Activated CD4-positive, alpha-beta T cell treated with anti-CD3 and anti-CD28 coated beads, Interleukin-2, amount 50 U/mL, for 16 hours (primary cell): ENCODE measurements around the gene TEX11.

Source experiments
- DNase-seq: peaks from one replicate; pipeline ENCODE4 v3.0.0-alpha.2; 2020

TEX11 gene

GRCh38 chrX:70485466-70485865 lies 423.0 kb downstream of the TEX11 start:
- DNase-seq: no peak

GRCh38 chrX:70482300-70482699 lies 426.2 kb downstream of the TEX11 start:
- DNase-seq: no peak

- no peak for DNase-seq
These were observed 426.8 kb downstream of the TEX11 start for GRCh38 chrX:70481471-70482270.

DNA sequence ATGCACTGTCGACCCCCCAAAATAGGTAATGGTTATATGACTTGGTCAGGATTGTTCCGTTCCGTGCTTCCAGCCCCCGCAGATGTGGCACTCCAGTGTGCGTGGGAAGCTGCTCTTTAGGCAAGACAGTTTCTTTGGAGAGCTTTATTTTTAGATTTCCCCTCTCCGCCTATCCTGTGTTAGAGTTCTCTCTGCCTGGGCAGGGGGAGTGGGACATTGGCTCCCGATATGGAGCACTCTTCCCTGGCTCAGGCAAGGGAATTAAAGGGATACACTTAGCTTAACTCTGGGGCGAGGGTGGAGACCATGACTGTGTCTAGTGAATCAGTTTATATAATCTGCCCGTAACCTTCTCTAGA lies 427.9 kb downstream of the TEX11 start:
- no peak for DNase-seq

GRCh38 chrX:70479922-70480659 lies 428.4 kb downstream of the TEX11 start:
- no peak for DNase-seq

GRCh38 chrX:70479247-70479921 lies 429.1 kb downstream of the TEX11 start:
- no peak for DNase-seq
